K562 (cell line): ENCODE measurements around the gene RIPPLY3. TPM values are rescaled to one million over a fixed set of nuclear protein-coding genes. Genes with fewer than 3 reads are reported as not detected.

ENCODE experiments used
- FOXA3 ChIP-seq, 2 experiments: fragments of 450-650 bp in 1 of 2; sonication (generic) in 1 of 2; formaldehyde crosslinking; IDR thresholded peaks in 1 of 2; conservative IDR thresholded peaks in 1 of 2; 2 replicates each; pipeline versions ENCODE4 v1.4.0 to v1.8.0; 2020 to 2022; ENCODE audit warnings: mild to moderate bottlenecking in 2 of 2, missing genetic modification reagents in 1 of 2
- HCFC1 ChIP-seq: IDR thresholded peaks from 2 replicates; pipeline ENCODE4 v1.6.1; 2012; ENCODE audit warnings: low read depth, low read length, improper control_type of control experiment
- HDAC2 ChIP-seq: fragments of 450-650 bp; IDR thresholded peaks from 2 replicates; pipeline ENCODE4 v1.6.1; 2016; ENCODE audit warnings: mild to moderate bottlenecking
- KDM1A ChIP-seq, 2 experiments: fragments of 450-650 bp; IDR thresholded peaks; 2 replicates each; pipeline ENCODE4 v1.6.1; 2016; ENCODE audit warnings: mild to moderate bottlenecking in 2 of 2
- LCOR ChIP-seq: sonication (generic); formaldehyde crosslinking; IDR thresholded peaks from 2 replicates; pipeline ENCODE4 v1.8.0; 2022; ENCODE audit warnings: mild to moderate bottlenecking, missing genetic modification reagents
- MEF2A ChIP-seq: IDR thresholded peaks from 2 replicates; pipeline ENCODE4 v1.6.1; 2011; ENCODE audit warnings: low read depth, mild to moderate bottlenecking, low read length, moderate library complexity; ENCODE audit not compliant: control insufficient read depth
- NR1H2 ChIP-seq: sonication (generic); formaldehyde crosslinking; IDR thresholded peaks from 2 replicates; pipeline ENCODE4 v1.4.0; 2020; ENCODE audit warnings: mild to moderate bottlenecking, missing genetic modification reagents
- NR2C1 ChIP-seq, 2 experiments: fragments of 450-650 bp; IDR thresholded peaks; 2 replicates each; pipeline ENCODE4 v1.6.1; 2017; ENCODE audit warnings: mild to moderate bottlenecking in 2 of 2, antibody characterized with exemption in 1 of 2, inconsistent platforms in 1 of 2, missing compliant biosample characterization in 1 of 2, missing genetic modification characterization in 1 of 2
- PKNOX1 ChIP-seq: fragments of 450-650 bp; IDR thresholded peaks from 2 replicates; pipeline ENCODE4 v1.6.1; 2016
- POLR3G ChIP-seq: IDR thresholded peaks from 2 replicates; pipeline ENCODE4 v1.6.1; 2011; ENCODE audit not compliant: insufficient read length, insufficient replicate concordance; ENCODE audit errors: extremely low read depth
- RB1 ChIP-seq: fragments of 450-650 bp; IDR thresholded peaks from 2 replicates; pipeline ENCODE4 v1.6.1; 2017; ENCODE audit warnings: low read depth, mild to moderate bottlenecking
- SIN3B ChIP-seq: fragments of 450-650 bp; IDR thresholded peaks from 2 replicates; pipeline ENCODE4 v1.6.1; 2017; ENCODE audit warnings: low read depth, mild to moderate bottlenecking, moderate library complexity
- TAL1 ChIP-seq: fragments of 450-650 bp; IDR thresholded peaks from 2 replicates; pipeline ENCODE4 v1.6.1; 2016; ENCODE audit warnings: mild to moderate bottlenecking
- U2AF2 ChIP-seq: fragments of 200-400 bp; formaldehyde crosslinking; optimal IDR thresholded peaks from 2 replicates; pipeline ENCODE3; 2017; ENCODE audit warnings: low read depth, mild to moderate bottlenecking, low read length
- ZNF184 ChIP-seq: sonication (generic); formaldehyde crosslinking; IDR thresholded peaks from 2 replicates; pipeline ENCODE4 v1.5.0; 2020; ENCODE audit warnings: missing genetic modification reagents
- ZNF75A ChIP-seq: fragments of 450-650 bp; formaldehyde crosslinking; IDR thresholded peaks from 2 replicates; pipeline ENCODE4 v1.4.0; 2020; ENCODE audit warnings: mild to moderate bottlenecking
- polyA plus RNA-seq, 8 experiments: library from polyadenylated mRNA; depleted of rRNA in 4 of 8; stranded (reverse) in 5 of 8; unstranded in 3 of 8; fragments of >200 nt; fragmentation: Nextera tagmentation in 2 of 8; fragmentation: Illumina TruSeq in 1 of 8; extraction: Ambion mirVana in 2 of 8; extraction: Trizol in 1 of 8; gene quantifications; 2 replicates each; pipeline versions ENCODE4 v1.2.1 to v1.2.3, GENCODE V29; 2011 to 2014; ENCODE audit warnings: inconsistent platforms in 1 of 8, missing spikeins in 1 of 8
- total RNA-seq, 7 experiments: library from RNA; depleted of rRNA in 6 of 7; stranded (reverse); fragments of >200 nt in 6 of 7; fragmentation: Illumina TruSeq in 2 of 7; extraction: Trizol in 2 of 7; gene quantifications; 2 replicates each; pipeline versions ENCODE4 v1.2.1 to v1.2.3, GENCODE V29; 2011 to 2021; ENCODE audit warnings: low replicate concordance in 1 of 7
- TF ChIP-seq, protein P1 (sequence below), 2 experiments: fragments of 450-650 bp in 1 of 2; sonication (generic) in 1 of 2; formaldehyde crosslinking in 1 of 2; IDR thresholded peaks in 1 of 2; conservative IDR thresholded peaks in 1 of 2; 2 replicates each; pipeline versions ENCODE4 v1.6.1 to v1.8.1; 2016 to 2023; ENCODE audit warnings: mild to moderate bottlenecking in 2 of 2, moderate library complexity in 2 of 2, inconsistent platforms in 1 of 2, missing genetic modification reagents in 1 of 2
- TF ChIP-seq, protein P2 (sequence below), 2 experiments: fragments of 450-650 bp; formaldehyde crosslinking in 1 of 2; IDR thresholded peaks; 2 replicates each; pipeline versions ENCODE4 v1.4.0 to v1.6.1; 2014 to 2020; ENCODE audit warnings: mild to moderate bottlenecking in 2 of 2, borderline replicate concordance in 1 of 2, low read depth in 1 of 2

Gene RIPPLY3
- total and polyA plus RNA-seq, 9 of the 15 experiments (the other 6 are each of a cell fraction or from before 2014, with no cell fraction given) = not detected

DNA sequence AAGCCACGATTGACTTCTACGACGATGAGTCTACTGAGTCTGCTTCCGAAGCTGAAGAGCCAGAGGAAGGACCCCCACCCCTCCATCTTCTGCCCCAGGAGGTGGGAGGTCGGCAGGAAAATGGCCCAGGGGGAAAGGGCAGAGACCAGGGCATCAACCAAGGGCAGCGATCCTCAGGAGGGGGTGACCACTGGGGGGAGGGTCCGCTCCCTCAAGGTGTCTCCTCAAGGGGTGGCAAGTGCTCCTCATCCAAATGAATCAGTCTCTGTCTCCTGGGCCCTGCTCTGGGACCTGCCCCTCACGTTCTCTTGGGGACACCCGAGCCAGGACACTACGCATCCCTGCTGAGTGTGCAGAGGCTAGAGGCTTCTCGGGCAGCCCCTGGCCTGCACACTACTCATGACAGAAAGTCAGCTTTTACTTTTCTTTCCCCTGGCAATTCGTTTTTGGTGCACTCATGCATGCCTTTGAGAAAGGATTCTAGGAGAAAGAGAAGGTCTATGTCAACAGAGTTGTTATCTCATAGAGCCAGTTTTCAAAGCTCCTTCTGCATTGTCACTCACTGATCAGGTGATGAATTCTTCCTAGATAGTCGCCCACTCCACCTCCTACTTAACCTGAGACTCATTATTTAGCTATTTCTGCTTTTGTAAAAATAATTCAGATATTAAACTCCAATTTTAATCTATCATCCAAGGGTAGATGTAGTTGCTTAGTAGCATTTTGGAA lies 11.6 kb downstream of the RIPPLY3 start (continued):
- TF ChIP-seq, protein P1, sequence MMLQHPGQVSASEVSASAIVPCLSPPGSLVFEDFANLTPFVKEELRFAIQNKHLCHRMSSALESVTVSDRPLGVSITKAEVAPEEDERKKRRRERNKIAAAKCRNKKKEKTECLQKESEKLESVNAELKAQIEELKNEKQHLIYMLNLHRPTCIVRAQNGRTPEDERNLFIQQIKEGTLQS (IDR thresholded peaks at IDR 0.05) = peak; percentile 8; the same call in 1 of the 2 replicates
- TF ChIP-seq, protein P1 (CRISPR knock-in tag; conservative IDR thresholded peaks at IDR 0.05) = no peak
- TF ChIP-seq KDM1A (IDR thresholded peaks at IDR 0.05) (peak in 1 of 2 experiments; percentile 30; a peak in 1 of 4 replicates), NR1H2 (no peak), FOXA3 (CRISPR knock-in tag; conservative IDR thresholded peaks at IDR 0.05 in 1 of 2, IDR thresholded peaks at IDR 0.05 in 1 of 2) (peak; percentile 78 to 85), MEF2A (no peak), ZNF75A (CRISPR knock-in tag) (no peak), HDAC2 (0 out of 2 replicates have a peak, but pooled peaks have one; percentile 50), TAL1 (peak; percentile 80), SIN3B (no peak), U2AF2 (no peak), POLR3G (no peak), ZNF184 (CRISPR knock-in tag) (no peak), NR2C1 (IDR thresholded peaks at IDR 0.05) (no peak), NR2C1 (tag; IDR thresholded peaks at IDR 0.05) (no peak), HCFC1 (no peak), RB1 (no peak), LCOR (CRISPR knock-in tag) (no peak), PKNOX1 (peak; percentile 92)
- TF ChIP-seq, protein P2, sequence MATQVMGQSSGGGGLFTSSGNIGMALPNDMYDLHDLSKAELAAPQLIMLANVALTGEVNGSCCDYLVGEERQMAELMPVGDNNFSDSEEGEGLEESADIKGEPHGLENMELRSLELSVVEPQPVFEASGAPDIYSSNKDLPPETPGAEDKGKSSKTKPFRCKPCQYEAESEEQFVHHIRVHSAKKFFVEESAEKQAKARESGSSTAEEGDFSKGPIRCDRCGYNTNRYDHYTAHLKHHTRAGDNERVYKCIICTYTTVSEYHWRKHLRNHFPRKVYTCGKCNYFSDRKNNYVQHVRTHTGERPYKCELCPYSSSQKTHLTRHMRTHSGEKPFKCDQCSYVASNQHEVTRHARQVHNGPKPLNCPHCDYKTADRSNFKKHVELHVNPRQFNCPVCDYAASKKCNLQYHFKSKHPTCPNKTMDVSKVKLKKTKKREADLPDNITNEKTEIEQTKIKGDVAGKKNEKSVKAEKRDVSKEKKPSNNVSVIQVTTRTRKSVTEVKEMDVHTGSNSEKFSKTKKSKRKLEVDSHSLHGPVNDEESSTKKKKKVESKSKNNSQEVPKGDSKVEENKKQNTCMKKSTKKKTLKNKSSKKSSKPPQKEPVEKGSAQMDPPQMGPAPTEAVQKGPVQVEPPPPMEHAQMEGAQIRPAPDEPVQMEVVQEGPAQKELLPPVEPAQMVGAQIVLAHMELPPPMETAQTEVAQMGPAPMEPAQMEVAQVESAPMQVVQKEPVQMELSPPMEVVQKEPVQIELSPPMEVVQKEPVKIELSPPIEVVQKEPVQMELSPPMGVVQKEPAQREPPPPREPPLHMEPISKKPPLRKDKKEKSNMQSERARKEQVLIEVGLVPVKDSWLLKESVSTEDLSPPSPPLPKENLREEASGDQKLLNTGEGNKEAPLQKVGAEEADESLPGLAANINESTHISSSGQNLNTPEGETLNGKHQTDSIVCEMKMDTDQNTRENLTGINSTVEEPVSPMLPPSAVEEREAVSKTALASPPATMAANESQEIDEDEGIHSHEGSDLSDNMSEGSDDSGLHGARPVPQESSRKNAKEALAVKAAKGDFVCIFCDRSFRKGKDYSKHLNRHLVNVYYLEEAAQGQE (IDR thresholded peaks at IDR 0.05; ENCODE audit: borderline replicate concordance) = 0 out of 2 replicates have a peak, but pooled peaks have one; percentile 10
- TF ChIP-seq, protein P2 (CRISPR knock-in tag; IDR thresholded peaks at IDR 0.05; ENCODE audit: low read depth) = no peak
